Uterus (tissue), 4 donors: ENCODE results near the gene SCN5A. TPM values are rescaled to one million over a fixed set of nuclear protein-coding genes. Genes with fewer than 3 reads are reported as not detected.

Source experiments
- DNase-seq, 2 donors: peaks; one replicate each; pipeline ENCODE4 v3.0.0-alpha.2; 2019 to 2020
- H3K27ac ChIP-seq, 2 donors: fragments of 200-600 bp; sonication (generic); 1 replicate in 1 of 2; 2 replicates in 1 of 2; pipeline ENCODE4 v1.5.1; 2016 to 2018
- H3K27me3 ChIP-seq, 2 donors: fragments of 200-600 bp; sonication (generic); one replicate each; pipeline ENCODE4 v1.5.1; 2018 to 2019; ENCODE audit warnings: control low read depth in 1 of 2
- H3K36me3 ChIP-seq, 2 donors: fragments of 200-600 bp; sonication (generic); one replicate each; pipeline ENCODE4 v1.5.1; 2019; ENCODE audit warnings: control low read depth in 1 of 2
- H3K4me1 ChIP-seq, 2 donors: fragments of 200-600 bp; sonication (generic); one replicate each; pipeline ENCODE4 v1.5.1; 2018 to 2019; ENCODE audit warnings: control low read depth in 1 of 2
- H3K4me3 ChIP-seq, 2 donors: fragments of 200-600 bp; sonication (generic); 1 replicate in 1 of 2; 2 replicates in 1 of 2; pipeline ENCODE4 v1.5.1; 2018 to 2019; ENCODE audit warnings: mild to moderate bottlenecking in 1 of 2
- H3K9me3 ChIP-seq, 2 donors: fragments of 200-600 bp; sonication (generic); one replicate each; pipeline ENCODE4 v1.5.1; 2019; ENCODE audit warnings: control low read depth in 1 of 2
- POLR2A ChIP-seq, 2 donors: fragments of 450-650 bp; IDR thresholded peaks; one replicate each; pipeline ENCODE4 v1.6.1; 2016; ENCODE audit warnings: antibody characterized with exemption in 2 of 2, mild to moderate bottlenecking in 1 of 2, moderate library complexity in 1 of 2
- intact Hi-C: fragments of 100-400 bp; cut with DNase I; formaldehyde crosslinking; loops from one replicate; pipeline ENCODE4 v1.15.1; 2023; ENCODE audit warnings: low total_unique reads
- small RNA-seq: library from RNA; depleted of rRNA; stranded (forward); fragments of <200 nt; gene quantifications from one replicate; pipeline ENCODE3, GENCODE V24; 2016
- total RNA-seq, 4 donors: library from RNA; depleted of rRNA in 3 of 4; stranded (reverse); fragments of >200 nt in 3 of 4; gene quantifications; one replicate each; pipeline versions ENCODE4 v1.1.0 to v1.2.4, GENCODE V29; 2014 to 2023
- TF ChIP-seq, protein P1 (sequence below), 4 experiments: fragments of 200-600 bp in 2 of 4; fragments of 450-650 bp in 2 of 4; sonication (generic) in 2 of 4; IDR thresholded peaks; one replicate each; pipeline ENCODE4 v1.5.1; 2016 to 2019; ENCODE audit warnings: antibody characterized with exemption in 4 of 4, mild to moderate bottlenecking in 2 of 4, moderate library complexity in 1 of 4
- donor health status: DM: yes; HTN: yes; CAD: no.

Gene SCN5A
- total RNA-seq, 4 donors from 2014 or later = under 0.01 to 3.2 (median 1.6) TPM; not detected in 1

DNA sequence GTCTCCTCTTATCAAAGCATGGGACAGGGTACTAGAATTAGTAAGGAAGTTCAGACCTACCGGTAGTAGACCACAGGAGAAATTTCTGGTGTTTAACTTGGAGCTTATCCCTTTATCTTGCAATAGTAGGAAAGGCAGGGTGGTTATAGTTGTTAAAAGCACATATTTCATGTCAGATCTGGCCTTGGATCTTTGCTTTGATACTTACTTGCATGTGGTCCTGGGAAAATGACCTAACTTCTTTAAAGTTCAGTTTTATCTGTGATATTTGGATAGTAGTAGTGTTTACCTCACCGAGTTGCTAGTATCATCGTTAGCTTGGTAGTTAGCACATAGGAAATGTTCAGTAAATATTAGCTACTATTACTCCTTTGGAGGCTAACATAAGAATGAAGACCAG, 137.9 kb downstream of the SCN5A start:
- no peak for DNase-seq
- Histone ChIP-seq H3K27me3 (no peaks in the 10 kb centered on the region), H3K36me3 (no peaks in the 10 kb centered on the region), H3K9me3 (no peaks in the 10 kb centered on the region), H3K27ac (no peak overlapping the region), H3K4me1 (no peaks in the 10 kb centered on the region), H3K4me3 (no peak overlapping the region)
- TF ChIP-seq POLR2A (IDR thresholded peaks at IDR 0.05) = no peak
- TF ChIP-seq, protein P1, sequence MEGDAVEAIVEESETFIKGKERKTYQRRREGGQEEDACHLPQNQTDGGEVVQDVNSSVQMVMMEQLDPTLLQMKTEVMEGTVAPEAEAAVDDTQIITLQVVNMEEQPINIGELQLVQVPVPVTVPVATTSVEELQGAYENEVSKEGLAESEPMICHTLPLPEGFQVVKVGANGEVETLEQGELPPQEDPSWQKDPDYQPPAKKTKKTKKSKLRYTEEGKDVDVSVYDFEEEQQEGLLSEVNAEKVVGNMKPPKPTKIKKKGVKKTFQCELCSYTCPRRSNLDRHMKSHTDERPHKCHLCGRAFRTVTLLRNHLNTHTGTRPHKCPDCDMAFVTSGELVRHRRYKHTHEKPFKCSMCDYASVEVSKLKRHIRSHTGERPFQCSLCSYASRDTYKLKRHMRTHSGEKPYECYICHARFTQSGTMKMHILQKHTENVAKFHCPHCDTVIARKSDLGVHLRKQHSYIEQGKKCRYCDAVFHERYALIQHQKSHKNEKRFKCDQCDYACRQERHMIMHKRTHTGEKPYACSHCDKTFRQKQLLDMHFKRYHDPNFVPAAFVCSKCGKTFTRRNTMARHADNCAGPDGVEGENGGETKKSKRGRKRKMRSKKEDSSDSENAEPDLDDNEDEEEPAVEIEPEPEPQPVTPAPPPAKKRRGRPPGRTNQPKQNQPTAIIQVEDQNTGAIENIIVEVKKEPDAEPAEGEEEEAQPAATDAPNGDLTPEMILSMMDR (IDR thresholded peaks at IDR 0.05) = no peak
- intact Hi-C loops = no loop called here

DNA sequence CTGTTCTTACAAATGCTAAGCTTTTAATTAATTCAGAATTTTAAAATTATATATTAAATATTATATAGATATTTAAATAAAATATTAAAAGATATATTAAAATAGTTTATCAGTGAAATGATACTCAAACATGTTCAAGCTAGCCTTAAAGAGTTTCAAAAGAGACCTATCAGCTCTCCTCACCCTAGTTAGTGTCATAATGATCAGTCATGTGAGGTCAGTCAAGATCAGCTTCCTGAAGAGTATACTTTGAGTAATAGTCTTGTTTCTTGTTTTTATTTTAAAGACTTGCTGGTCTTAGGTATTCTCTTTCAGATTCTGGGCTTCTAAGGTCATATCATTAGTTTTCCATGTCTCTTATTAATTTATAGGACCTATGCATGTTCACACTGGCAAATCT, 138.9 kb downstream of the SCN5A start:
- Histone ChIP-seq H3K4me3 (no peak overlapping the region), H3K27ac (no peak overlapping the region), H3K36me3 (no peaks in the 10 kb centered on the region), H3K9me3 (no peaks in the 10 kb centered on the region), H3K4me1 (no peaks in the 10 kb centered on the region), H3K27me3 (no peaks in the 10 kb centered on the region)
- intact Hi-C loops = no loop called here
- TF ChIP-seq POLR2A (IDR thresholded peaks at IDR 0.05) = no peak
- TF ChIP-seq, protein P1 (IDR thresholded peaks at IDR 0.05) = no peak
- no peak for DNase-seq

DNA sequence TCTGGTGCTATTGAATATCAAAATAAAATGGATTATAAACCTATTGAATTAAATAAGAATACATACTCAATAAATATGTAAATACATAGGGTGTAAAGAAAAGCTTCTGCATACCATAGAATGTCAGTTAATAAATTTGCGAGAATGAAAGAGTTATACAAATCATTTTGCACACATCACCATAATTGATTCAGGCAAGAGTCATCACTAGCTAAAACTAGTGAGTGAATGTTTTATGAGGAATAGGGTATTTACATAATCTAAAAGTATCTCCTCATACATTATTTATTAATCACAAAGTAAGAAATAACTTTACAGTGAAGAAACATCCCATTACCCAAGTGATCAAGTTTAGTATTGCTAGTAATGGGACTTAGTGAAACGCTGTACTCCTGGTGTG, 139.8 kb downstream of the SCN5A start:
- intact Hi-C loops = no loop called here
- Histone ChIP-seq H3K4me3 (no peak overlapping the region), H3K27ac (no peak overlapping the region), H3K36me3 (no peaks in the 10 kb centered on the region), H3K27me3 (no peaks in the 10 kb centered on the region), H3K4me1 (no peaks in the 10 kb centered on the region), H3K9me3 (no peaks in the 10 kb centered on the region)
- DNase-seq = no peak
- no peak for TF ChIP-seq POLR2A (IDR thresholded peaks at IDR 0.05)
- TF ChIP-seq, protein P1 (IDR thresholded peaks at IDR 0.05) = no peak

DNA sequence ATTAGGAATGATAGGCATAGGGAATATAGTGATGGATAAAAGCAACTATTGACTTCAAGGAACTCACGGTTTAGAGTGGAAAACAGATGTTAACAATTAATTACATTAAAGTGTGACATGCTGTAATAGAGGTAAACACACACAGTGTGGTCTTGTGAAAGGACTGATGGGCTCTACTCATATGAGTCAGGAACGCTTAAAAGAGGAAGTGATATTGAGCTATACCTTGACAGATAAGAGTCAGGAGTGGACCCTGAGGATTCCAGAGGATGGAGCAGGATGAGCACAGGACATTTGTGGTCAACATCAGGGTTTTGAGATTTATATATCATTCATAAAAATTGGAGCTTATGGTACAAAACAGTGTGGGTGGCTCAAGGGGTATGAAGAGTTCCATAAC, 142.4 kb downstream of the SCN5A start:
- H3K36me3 ChIP-seq = no peaks in the 10 kb centered on the region
- H3K4me3 ChIP-seq = no peak overlapping the region
- H3K4me1 ChIP-seq = no peaks in the 10 kb centered on the region
- DNase-seq = no peak
- intact Hi-C loops = no loop called here
- no peak overlapping the region for H3K27ac ChIP-seq
- TF ChIP-seq POLR2A (IDR thresholded peaks at IDR 0.05) = no peak
- TF ChIP-seq, protein P1 (IDR thresholded peaks at IDR 0.05) = no peak
- no peaks in the 10 kb centered on the region for H3K9me3 ChIP-seq
- no peaks in the 10 kb centered on the region for H3K27me3 ChIP-seq

DNA sequence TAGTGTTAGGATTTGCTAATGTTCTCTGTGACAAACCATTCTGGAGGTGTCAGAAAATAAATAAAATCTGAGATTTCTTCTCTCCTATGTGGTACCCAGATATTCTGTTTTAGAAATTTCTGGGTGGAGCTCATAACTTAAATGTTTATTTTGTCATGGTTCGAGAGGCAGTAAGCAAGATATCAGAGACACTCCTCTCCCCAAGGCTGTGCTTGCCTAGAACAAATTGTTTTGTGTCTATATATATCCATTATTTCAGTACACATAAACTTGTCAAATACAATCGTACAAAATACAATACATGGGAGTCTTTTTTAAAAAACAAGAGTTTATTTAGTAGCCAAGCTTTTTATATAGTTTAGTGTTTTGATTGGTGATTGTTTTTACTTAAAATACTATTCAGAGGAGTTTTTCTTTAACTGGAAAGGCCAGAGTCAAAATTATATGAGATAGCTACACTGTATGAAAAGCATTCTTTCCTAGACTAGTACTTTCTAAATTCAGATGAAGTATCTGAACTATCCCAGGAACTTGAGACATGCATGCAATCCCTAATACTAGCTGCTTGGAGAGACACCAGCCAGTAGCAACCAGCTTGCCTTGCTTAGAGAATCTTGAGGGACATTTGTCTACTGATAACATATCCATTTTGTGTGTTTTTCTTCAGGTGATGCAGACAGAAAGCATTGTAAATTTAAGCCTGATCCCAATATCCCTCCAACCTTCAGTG, 148.6 kb downstream of the SCN5A start:
- intact Hi-C loops = no loop called here
- no peak overlapping the region for H3K4me3 ChIP-seq
- H3K4me1 ChIP-seq = no peaks in the 10 kb centered on the region
- no peak for DNase-seq
- TF ChIP-seq POLR2A (IDR thresholded peaks at IDR 0.05) = no peak
- TF ChIP-seq, protein P1 (IDR thresholded peaks at IDR 0.05) = no peak
- H3K27ac ChIP-seq = no peak overlapping the region
- no peaks in the 10 kb centered on the region for H3K9me3 ChIP-seq
- no peaks in the 10 kb centered on the region for H3K36me3 ChIP-seq
- no peaks in the 10 kb centered on the region for H3K27me3 ChIP-seq

Small RNAs within 50 kb of the gene (small RNA-seq; reads per million reads assigned to genes)
- not detected for gene RF00019

Other genes starting within 250 kb of the SCN5A start
- gene ACVR2B, start 195.8 kb downstream of the SCN5A start, total RNA-seq = 10 to 100 TPM in 2 of 4 donors, 1 to 10 TPM in 2; 3.1 to 13.8 (median 9.4) TPM
- 10 to 100 TPM in 2 of 4 donors, 1 to 10 TPM in 2; 6.2 to 22.8 (median 13.8) TPM for gene EXOG, start 153.3 kb downstream of the SCN5A start, total RNA-seq
- not detected for gene SCN10A, start 166.5 kb upstream of the SCN5A start, total RNA-seq